H1 (cell line): Measurements from ENCODE around the gene MYRF. TPM values are rescaled to one million over a fixed set of nuclear protein-coding genes. Genes with fewer than 3 reads are reported as not detected.

Experiments
- GTF2F1 ChIP-seq: IDR thresholded peaks from 2 replicates; pipeline ENCODE4 v1.6.1; 2012; ENCODE audit warnings: low read depth, low read length, improper control_type of control experiment, borderline replicate concordance
- RBBP5 ChIP-seq: IDR thresholded peaks from 2 replicates; pipeline ENCODE4 v1.7.1; 2012; ENCODE audit warnings: low read depth, mild to moderate bottlenecking, inconsistent platforms, low read length, moderate library complexity, borderline replicate concordance
- SP2 ChIP-seq: IDR thresholded peaks from 2 replicates; pipeline ENCODE4 v1.6.1; 2012; ENCODE audit warnings: mild to moderate bottlenecking, low read length, inconsistent platforms
- TBP ChIP-seq: IDR thresholded peaks from 2 replicates; pipeline ENCODE4 v1.6.1; 2011; ENCODE audit warnings: low read depth, low read length, improper control_type of control experiment
- polyA plus RNA-seq, 7 experiments: library from polyadenylated mRNA; depleted of rRNA in 3 of 7; stranded (reverse) in 5 of 7; unstranded in 2 of 7; fragments of >200 nt in 5 of 7; fragments of 200-250 nt in 2 of 7; gene quantifications; 1 replicate in 5 of 7; 2 replicates in 1 of 7; 4 replicates in 1 of 7; pipeline versions ENCODE4 v1.2.1 to v1.2.3, GENCODE V29; 2011 to 2013; ENCODE audit warnings: missing spikeins in 2 of 7, mixed read lengths in 2 of 7
- total RNA-seq: library from RNA; stranded (reverse); fragmentation: NEBNext Ultra II Directional; extraction: Animal tissue kit (Norgen Biotek cat#: 25700); gene quantifications from 2 replicates; pipeline ENCODE4 v1.2.1, GENCODE V29; 2021
- TF ChIP-seq, protein P1 (sequence below): fragments of 300-600 bp; sonication (generic); IDR thresholded peaks from 2 replicates; pipeline ENCODE4 v1.7.1; 2012; ENCODE audit warnings: low read length, moderate library complexity, mild to moderate bottlenecking, inconsistent platforms; ENCODE audit not compliant: insufficient replicate concordance
- TF ChIP-seq, protein P2 (sequence below): IDR thresholded peaks from 2 replicates; pipeline ENCODE4 v1.6.1; 2011; ENCODE audit warnings: low read depth, mild to moderate bottlenecking, low read length; ENCODE audit not compliant: insufficient read depth

MYRF gene
- total and polyA plus RNA-seq, 2 of the 8 experiments (the other 6 are each of a cell fraction or from before 2014, with no cell fraction given): 6.0 to 6.1 TPM

DNA sequence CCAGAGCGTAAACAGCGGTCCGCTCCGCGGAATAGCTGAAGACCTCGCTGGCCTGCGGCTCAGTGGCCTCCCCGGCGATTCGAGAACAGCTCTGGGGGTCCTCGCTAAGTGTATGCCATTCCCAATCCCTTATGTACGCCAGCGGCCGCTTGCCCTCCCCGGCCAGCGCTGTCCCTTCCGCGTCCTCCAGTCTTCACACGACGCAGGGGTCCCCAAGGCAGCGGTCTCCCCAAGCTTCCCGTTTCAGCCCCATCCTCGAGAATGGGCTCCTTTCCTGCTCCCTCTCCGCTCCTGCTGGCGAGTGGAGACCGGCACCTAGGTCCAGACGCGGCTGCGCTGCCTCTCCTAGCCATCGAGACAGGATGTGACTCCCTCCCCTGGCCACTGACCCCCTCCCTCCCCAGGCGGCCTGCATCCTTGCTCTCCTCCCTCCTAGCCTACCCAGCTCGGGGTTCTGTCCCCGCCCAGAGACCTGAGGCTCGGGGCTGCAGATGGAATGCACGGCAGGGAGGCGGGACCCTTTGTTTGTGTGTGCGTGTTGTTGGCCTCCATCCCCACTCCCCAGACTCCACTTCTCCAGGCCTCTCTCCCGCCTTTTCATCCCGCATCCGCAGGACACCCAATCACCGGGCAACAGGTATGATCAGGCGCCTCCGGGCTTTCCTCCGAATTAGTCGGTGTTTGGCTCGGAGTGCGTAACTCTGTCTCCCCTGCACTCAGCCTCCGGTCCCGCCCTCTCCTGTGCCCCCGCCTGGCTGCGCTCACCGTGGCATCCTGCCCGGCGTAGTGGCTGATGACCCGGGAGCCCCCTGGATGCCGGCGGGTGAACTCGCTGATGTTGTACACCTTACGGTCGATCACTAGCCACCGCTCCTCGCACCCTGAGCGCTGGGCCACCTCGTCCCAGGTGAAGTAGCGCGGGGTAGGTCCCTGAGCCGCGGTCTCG, 63.6 kb downstream of the MYRF start (continued):
- TF ChIP-seq, protein P1, sequence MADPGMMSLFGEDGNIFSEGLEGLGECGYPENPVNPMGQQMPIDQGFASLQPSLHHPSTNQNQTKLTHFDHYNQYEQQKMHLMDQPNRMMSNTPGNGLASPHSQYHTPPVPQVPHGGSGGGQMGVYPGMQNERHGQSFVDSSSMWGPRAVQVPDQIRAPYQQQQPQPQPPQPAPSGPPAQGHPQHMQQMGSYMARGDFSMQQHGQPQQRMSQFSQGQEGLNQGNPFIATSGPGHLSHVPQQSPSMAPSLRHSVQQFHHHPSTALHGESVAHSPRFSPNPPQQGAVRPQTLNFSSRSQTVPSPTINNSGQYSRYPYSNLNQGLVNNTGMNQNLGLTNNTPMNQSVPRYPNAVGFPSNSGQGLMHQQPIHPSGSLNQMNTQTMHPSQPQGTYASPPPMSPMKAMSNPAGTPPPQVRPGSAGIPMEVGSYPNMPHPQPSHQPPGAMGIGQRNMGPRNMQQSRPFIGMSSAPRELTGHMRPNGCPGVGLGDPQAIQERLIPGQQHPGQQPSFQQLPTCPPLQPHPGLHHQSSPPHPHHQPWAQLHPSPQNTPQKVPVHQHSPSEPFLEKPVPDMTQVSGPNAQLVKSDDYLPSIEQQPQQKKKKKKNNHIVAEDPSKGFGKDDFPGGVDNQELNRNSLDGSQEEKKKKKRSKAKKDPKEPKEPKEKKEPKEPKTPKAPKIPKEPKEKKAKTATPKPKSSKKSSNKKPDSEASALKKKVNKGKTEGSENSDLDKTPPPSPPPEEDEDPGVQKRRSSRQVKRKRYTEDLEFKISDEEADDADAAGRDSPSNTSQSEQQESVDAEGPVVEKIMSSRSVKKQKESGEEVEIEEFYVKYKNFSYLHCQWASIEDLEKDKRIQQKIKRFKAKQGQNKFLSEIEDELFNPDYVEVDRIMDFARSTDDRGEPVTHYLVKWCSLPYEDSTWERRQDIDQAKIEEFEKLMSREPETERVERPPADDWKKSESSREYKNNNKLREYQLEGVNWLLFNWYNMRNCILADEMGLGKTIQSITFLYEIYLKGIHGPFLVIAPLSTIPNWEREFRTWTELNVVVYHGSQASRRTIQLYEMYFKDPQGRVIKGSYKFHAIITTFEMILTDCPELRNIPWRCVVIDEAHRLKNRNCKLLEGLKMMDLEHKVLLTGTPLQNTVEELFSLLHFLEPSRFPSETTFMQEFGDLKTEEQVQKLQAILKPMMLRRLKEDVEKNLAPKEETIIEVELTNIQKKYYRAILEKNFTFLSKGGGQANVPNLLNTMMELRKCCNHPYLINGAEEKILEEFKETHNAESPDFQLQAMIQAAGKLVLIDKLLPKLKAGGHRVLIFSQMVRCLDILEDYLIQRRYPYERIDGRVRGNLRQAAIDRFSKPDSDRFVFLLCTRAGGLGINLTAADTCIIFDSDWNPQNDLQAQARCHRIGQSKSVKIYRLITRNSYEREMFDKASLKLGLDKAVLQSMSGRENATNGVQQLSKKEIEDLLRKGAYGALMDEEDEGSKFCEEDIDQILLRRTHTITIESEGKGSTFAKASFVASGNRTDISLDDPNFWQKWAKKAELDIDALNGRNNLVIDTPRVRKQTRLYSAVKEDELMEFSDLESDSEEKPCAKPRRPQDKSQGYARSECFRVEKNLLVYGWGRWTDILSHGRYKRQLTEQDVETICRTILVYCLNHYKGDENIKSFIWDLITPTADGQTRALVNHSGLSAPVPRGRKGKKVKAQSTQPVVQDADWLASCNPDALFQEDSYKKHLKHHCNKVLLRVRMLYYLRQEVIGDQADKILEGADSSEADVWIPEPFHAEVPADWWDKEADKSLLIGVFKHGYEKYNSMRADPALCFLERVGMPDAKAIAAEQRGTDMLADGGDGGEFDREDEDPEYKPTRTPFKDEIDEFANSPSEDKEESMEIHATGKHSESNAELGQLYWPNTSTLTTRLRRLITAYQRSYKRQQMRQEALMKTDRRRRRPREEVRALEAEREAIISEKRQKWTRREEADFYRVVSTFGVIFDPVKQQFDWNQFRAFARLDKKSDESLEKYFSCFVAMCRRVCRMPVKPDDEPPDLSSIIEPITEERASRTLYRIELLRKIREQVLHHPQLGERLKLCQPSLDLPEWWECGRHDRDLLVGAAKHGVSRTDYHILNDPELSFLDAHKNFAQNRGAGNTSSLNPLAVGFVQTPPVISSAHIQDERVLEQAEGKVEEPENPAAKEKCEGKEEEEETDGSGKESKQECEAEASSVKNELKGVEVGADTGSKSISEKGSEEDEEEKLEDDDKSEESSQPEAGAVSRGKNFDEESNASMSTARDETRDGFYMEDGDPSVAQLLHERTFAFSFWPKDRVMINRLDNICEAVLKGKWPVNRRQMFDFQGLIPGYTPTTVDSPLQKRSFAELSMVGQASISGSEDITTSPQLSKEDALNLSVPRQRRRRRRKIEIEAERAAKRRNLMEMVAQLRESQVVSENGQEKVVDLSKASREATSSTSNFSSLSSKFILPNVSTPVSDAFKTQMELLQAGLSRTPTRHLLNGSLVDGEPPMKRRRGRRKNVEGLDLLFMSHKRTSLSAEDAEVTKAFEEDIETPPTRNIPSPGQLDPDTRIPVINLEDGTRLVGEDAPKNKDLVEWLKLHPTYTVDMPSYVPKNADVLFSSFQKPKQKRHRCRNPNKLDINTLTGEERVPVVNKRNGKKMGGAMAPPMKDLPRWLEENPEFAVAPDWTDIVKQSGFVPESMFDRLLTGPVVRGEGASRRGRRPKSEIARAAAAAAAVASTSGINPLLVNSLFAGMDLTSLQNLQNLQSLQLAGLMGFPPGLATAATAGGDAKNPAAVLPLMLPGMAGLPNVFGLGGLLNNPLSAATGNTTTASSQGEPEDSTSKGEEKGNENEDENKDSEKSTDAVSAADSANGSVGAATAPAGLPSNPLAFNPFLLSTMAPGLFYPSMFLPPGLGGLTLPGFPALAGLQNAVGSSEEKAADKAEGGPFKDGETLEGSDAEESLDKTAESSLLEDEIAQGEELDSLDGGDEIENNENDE: no peak
- TF ChIP-seq, protein P2, sequence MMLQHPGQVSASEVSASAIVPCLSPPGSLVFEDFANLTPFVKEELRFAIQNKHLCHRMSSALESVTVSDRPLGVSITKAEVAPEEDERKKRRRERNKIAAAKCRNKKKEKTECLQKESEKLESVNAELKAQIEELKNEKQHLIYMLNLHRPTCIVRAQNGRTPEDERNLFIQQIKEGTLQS: no peak
- peak; percentile 44; the same call in 1 of the 2 replicates for TF ChIP-seq TBP
- no peak for TF ChIP-seq SP2
- TF ChIP-seq GTF2F1: 0 out of 2 replicates have a peak, but pooled peaks have one; percentile 29
- peak; percentile 19; the same call in 1 of the 2 replicates for TF ChIP-seq RBBP5
